ENCODE results near the gene RFK.

- no peak for TF ChIP-seq CTCF (IDR thresholded peaks at IDR 0.05; ENCODE audit: poor library complexity)
- no peak for TF ChIP-seq EZH2 (IDR thresholded peaks at IDR 0.05; ENCODE audit: borderline replicate concordance)
Measured at GRCh38 chr9:76424491-76424890, 30.3 kb upstream of the RFK start.
